ENCODE measurements around the gene HCFC1.

HCFC1 gene

DNA sequence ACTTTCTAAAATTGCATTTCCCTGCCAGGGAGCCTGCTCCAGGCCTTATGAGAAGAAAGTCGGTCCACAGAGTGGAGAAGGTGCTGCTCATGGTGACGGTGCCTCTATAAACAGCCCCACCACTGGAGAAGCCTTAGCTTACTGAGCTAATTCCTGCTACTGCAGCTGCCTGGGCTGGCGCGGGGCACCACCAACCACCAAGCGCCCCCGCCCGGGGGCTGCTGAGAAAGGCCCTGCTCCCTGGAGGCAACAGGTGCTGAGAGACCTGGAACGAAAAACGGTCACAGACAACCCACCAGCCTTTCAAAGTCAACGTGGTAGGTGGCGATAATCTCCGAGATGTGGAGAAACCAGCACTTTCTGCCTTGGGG, 2.9 kb downstream of the HCFC1 start:
- peak overlapping the region; percentile 85 for H3K56ac ChIP-seq (ENCODE audit: low read length)
- H3K4me2 ChIP-seq (ENCODE audit: low read length), result peak overlapping the region; percentile 83
- no peak overlapping the region for H3K27ac ChIP-seq (ENCODE audit: low read depth, low read length)
- no peak overlapping the region for H4K8ac ChIP-seq (ENCODE audit: low read depth, low read length)
- no peak overlapping the region for H3K18ac ChIP-seq (ENCODE audit: low read length)
- H2BK120ac ChIP-seq (ENCODE audit: low read depth, low read length), result no peak overlapping the region
- H3K23ac ChIP-seq (ENCODE audit: low read length), result no peak overlapping the region
- H3K4me1 ChIP-seq (ENCODE audit: control insufficient read depth, low read depth, low read length), result peaks cover 6% of the 10 kb centered on the region
- H2BK5ac ChIP-seq (ENCODE audit: low read length), result no peak overlapping the region
- peak overlapping the region; percentile 81 for H3K9ac ChIP-seq (ENCODE audit: low read length)
- H3K79me1 ChIP-seq (ENCODE audit: low read length), result no peaks in the 10 kb centered on the region
- no peaks in the 10 kb centered on the region for H3K36me3 ChIP-seq (ENCODE audit: control insufficient read depth, insufficient read depth, low read length)
- H2BK15ac ChIP-seq (replicated peaks; ENCODE audit: low read depth), result no peak overlapping the region
- no peak overlapping the region for H2AK5ac ChIP-seq (ENCODE audit: low read length)
- peak; percentile 45 for DNase-seq
- no peaks in the 10 kb centered on the region for H3K27me3 ChIP-seq (ENCODE audit: insufficient read depth, low read length, poor library complexity)
- no peak overlapping the region for H3K4ac ChIP-seq (ENCODE audit: low read depth, low read length)
- H4K5ac ChIP-seq (ENCODE audit: low read length), result no peak overlapping the region
- H3K4me3 ChIP-seq (ENCODE audit: low read length), result no peak overlapping the region
- H3K79me2 ChIP-seq (ENCODE audit: control insufficient read depth, insufficient read depth, low read length), result peaks cover 66% of the 10 kb centered on the region
- no CpG with 5 or more reads among the region's 12 CpGs for WGBS (ENCODE audit: extremely low coverage, insufficient coverage, low lambda C conversion rate)

GRCh38 chrX:153968255-153968654, 3.4 kb downstream of the HCFC1 start:
- Histone ChIP-seq H3K4ac (ENCODE audit: low read depth, low read length) (no peak overlapping the region), H4K8ac (ENCODE audit: low read depth, low read length) (no peak overlapping the region), H3K56ac (ENCODE audit: low read length) (peak overlapping the region; percentile 70), H3K9ac (ENCODE audit: low read length) (peak overlapping the region; percentile 81), H3K4me1 (ENCODE audit: control insufficient read depth, low read depth, low read length) (peaks cover 6% of the 10 kb centered on the region), H3K27ac (ENCODE audit: low read depth, low read length) (no peak overlapping the region), H3K4me3 (ENCODE audit: low read length) (no peak overlapping the region), H3K79me1 (ENCODE audit: low read length) (no peaks in the 10 kb centered on the region), H3K23ac (ENCODE audit: low read length) (no peak overlapping the region), H2BK5ac (ENCODE audit: low read length) (no peak overlapping the region), H3K36me3 (ENCODE audit: control insufficient read depth, insufficient read depth, low read length) (no peaks in the 10 kb centered on the region), H2BK15ac (replicated peaks; ENCODE audit: low read depth) (no peak overlapping the region), H3K4me2 (ENCODE audit: low read length) (peak overlapping the region; percentile 83), H3K18ac (ENCODE audit: low read length) (no peak overlapping the region), H2AK5ac (ENCODE audit: low read length) (no peak overlapping the region), H2BK120ac (ENCODE audit: low read depth, low read length) (no peak overlapping the region), H3K79me2 (ENCODE audit: control insufficient read depth, insufficient read depth, low read length) (peaks cover 69% of the 10 kb centered on the region), H4K5ac (ENCODE audit: low read length) (no peak overlapping the region), H3K27me3 (ENCODE audit: insufficient read depth, low read length, poor library complexity) (no peaks in the 10 kb centered on the region)
- DNase-seq, result no peak
- WGBS (ENCODE audit: extremely low coverage, insufficient coverage, low lambda C conversion rate), result no CpG with 5 or more reads among the region's 9 CpGs

GRCh38 chrX:153967536-153968224, 3.9 kb downstream of the HCFC1 start:
- Histone ChIP-seq H4K8ac (ENCODE audit: low read depth, low read length) (no peak overlapping the region), H3K27ac (ENCODE audit: low read depth, low read length) (no peak overlapping the region), H3K4me3 (ENCODE audit: low read length) (no peak overlapping the region), H3K79me2 (ENCODE audit: control insufficient read depth, insufficient read depth, low read length) (peaks cover 73% of the 10 kb centered on the region), H3K4ac (ENCODE audit: low read depth, low read length) (no peak overlapping the region), H2BK120ac (ENCODE audit: low read depth, low read length) (no peak overlapping the region), H3K27me3 (ENCODE audit: insufficient read depth, low read length, poor library complexity) (no peaks in the 10 kb centered on the region), H3K4me2 (ENCODE audit: low read length) (no peak overlapping the region), H2AK5ac (ENCODE audit: low read length) (no peak overlapping the region), H3K79me1 (ENCODE audit: low read length) (no peaks in the 10 kb centered on the region), H3K36me3 (ENCODE audit: control insufficient read depth, insufficient read depth, low read length) (no peaks in the 10 kb centered on the region), H2BK15ac (replicated peaks; ENCODE audit: low read depth) (no peak overlapping the region), H3K18ac (ENCODE audit: low read length) (no peak overlapping the region), H3K23ac (ENCODE audit: low read length) (no peak overlapping the region), H3K4me1 (ENCODE audit: control insufficient read depth, low read depth, low read length) (peaks cover 6% of the 10 kb centered on the region), H2BK5ac (ENCODE audit: low read length) (no peak overlapping the region), H4K5ac (ENCODE audit: low read length) (no peak overlapping the region), H3K9ac (ENCODE audit: low read length) (peak overlapping the region; percentile 13), H3K56ac (ENCODE audit: low read length) (peak overlapping the region; percentile 25)
- no peak for DNase-seq
- no CpG with 5 or more reads among the region's 16 CpGs for WGBS (ENCODE audit: extremely low coverage, insufficient coverage, low lambda C conversion rate)

GRCh38 chrX:153966841-153967535, 4.6 kb downstream of the HCFC1 start:
- no peak overlapping the region for H4K8ac ChIP-seq (ENCODE audit: low read depth, low read length)
- no peak overlapping the region for H2AK5ac ChIP-seq (ENCODE audit: low read length)
- H3K27me3 ChIP-seq (ENCODE audit: insufficient read depth, low read length, poor library complexity), result no peaks in the 10 kb centered on the region
- no peak overlapping the region for H3K23ac ChIP-seq (ENCODE audit: low read length)
- WGBS (ENCODE audit: extremely low coverage, insufficient coverage, low lambda C conversion rate), result no CpG with 5 or more reads among the region's 14 CpGs
- H3K4me3 ChIP-seq (ENCODE audit: low read length), result no peak overlapping the region
- no peak overlapping the region for H3K27ac ChIP-seq (ENCODE audit: low read depth, low read length)
- H3K4ac ChIP-seq (ENCODE audit: low read depth, low read length), result no peak overlapping the region
- DNase-seq, result no peak
- H4K5ac ChIP-seq (ENCODE audit: low read length), result no peak overlapping the region
- H3K79me2 ChIP-seq (ENCODE audit: control insufficient read depth, insufficient read depth, low read length), result peaks cover 73% of the 10 kb centered on the region
- H3K36me3 ChIP-seq (ENCODE audit: control insufficient read depth, insufficient read depth, low read length), result peaks cover 1% of the 10 kb centered on the region
- peak overlapping the region; percentile 17 for H3K56ac ChIP-seq (ENCODE audit: low read length)
- H2BK5ac ChIP-seq (ENCODE audit: low read length), result no peak overlapping the region
- no peak overlapping the region for H3K18ac ChIP-seq (ENCODE audit: low read length)
- peaks cover 6% of the 10 kb centered on the region for H3K4me1 ChIP-seq (ENCODE audit: control insufficient read depth, low read depth, low read length)
- H3K4me2 ChIP-seq (ENCODE audit: low read length), result no peak overlapping the region
- H2BK15ac ChIP-seq (replicated peaks; ENCODE audit: low read depth), result no peak overlapping the region
- H3K79me1 ChIP-seq (ENCODE audit: low read length), result no peaks in the 10 kb centered on the region
- H3K9ac ChIP-seq (ENCODE audit: low read length), result peak overlapping the region; percentile 11
- no peak overlapping the region for H2BK120ac ChIP-seq (ENCODE audit: low read depth, low read length)

- Histone ChIP-seq H3K9ac (ENCODE audit: low read length) (no peak overlapping the region), H3K4ac (ENCODE audit: low read depth, low read length) (no peak overlapping the region), H3K4me3 (ENCODE audit: low read length) (no peak overlapping the region), H3K79me1 (ENCODE audit: low read length) (no peaks in the 10 kb centered on the region), H3K79me2 (ENCODE audit: control insufficient read depth, insufficient read depth, low read length) (peaks cover 73% of the 10 kb centered on the region), H3K18ac (ENCODE audit: low read length) (no peak overlapping the region), H3K56ac (ENCODE audit: low read length) (peak overlapping the region; percentile 7), H4K8ac (ENCODE audit: low read depth, low read length) (no peak overlapping the region), H3K4me1 (ENCODE audit: control insufficient read depth, low read depth, low read length) (peaks cover 6% of the 10 kb centered on the region), H3K36me3 (ENCODE audit: control insufficient read depth, insufficient read depth, low read length) (peaks cover 1% of the 10 kb centered on the region), H4K5ac (ENCODE audit: low read length) (no peak overlapping the region), H3K27ac (ENCODE audit: low read depth, low read length) (no peak overlapping the region), H3K27me3 (ENCODE audit: insufficient read depth, low read length, poor library complexity) (no peaks in the 10 kb centered on the region), H2BK5ac (ENCODE audit: low read length) (no peak overlapping the region), H3K23ac (ENCODE audit: low read length) (no peak overlapping the region), H3K4me2 (ENCODE audit: low read length) (no peak overlapping the region), H2AK5ac (ENCODE audit: low read length) (no peak overlapping the region), H2BK120ac (ENCODE audit: low read depth, low read length) (no peak overlapping the region), H2BK15ac (replicated peaks; ENCODE audit: low read depth) (no peak overlapping the region)
- WGBS (ENCODE audit: extremely low coverage, insufficient coverage, low lambda C conversion rate), result no CpG with 5 or more reads among the region's 15 CpGs
- DNase-seq, result no peak
Measured at GRCh38 chrX:153966283-153966688, 5.3 kb downstream of the HCFC1 start.
